ENCODE measurements around the gene PRKCG. TPM values are rescaled to one million over a fixed set of nuclear protein-coding genes. Genes with fewer than 3 reads are reported as not detected.

The PRKCG gene
- total RNA-seq, 1 experiment from 2014 or later = 2.8 TPM

DNA sequence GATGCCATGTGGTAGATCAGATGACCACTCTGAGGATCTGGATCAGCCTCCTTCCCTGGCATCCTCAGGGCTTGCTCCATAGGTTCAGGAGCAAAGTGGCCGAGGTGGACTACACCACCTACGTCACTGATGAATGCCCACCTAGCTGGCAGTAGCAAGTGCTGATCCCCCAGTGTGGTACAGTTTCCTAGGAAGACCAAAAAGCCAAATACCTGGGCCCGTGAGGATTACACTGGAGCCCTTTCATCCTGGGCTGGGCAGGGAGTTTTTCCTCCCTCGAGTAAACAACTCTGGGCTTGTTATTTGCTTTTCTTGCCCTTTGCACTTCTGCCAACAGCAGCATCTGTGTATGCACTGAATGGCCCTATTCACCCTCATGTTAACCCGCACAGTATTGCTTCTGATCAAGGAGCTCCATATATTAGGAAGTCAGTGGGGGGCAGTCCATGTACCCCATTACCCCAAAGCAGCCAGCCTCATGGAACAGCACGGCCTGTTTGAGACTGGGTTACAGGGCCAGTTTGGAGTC is 17.6 kb upstream of the PRKCG start:
- Histone ChIP-seq H2AFZ (ENCODE audit: low read depth, low read length, poor library complexity, severe bottlenecking) (no peak overlapping the region), H3K9me2 (ENCODE audit: insufficient read depth) (no peaks in the 10 kb centered on the region), H3K4me1 (ENCODE audit: control insufficient read depth in 1 of 2, insufficient read depth in 2 of 2, low read length in 2 of 2) (peaks cover 21 to 44% of the 10 kb centered on the region in 2 experiments), H3K27ac (ENCODE audit: low read depth, low read length) (peak overlapping the region; percentile 77), H3K4me2 (ENCODE audit: low read length) (peak overlapping the region; percentile 99), H3K4me3 (replicated peaks in 1 of 2; ENCODE audit: low read depth in 1 of 2, low read length in 2 of 2) (peak overlapping the region in 1 of 2 experiments; percentile 78; a peak in 1 of 4 replicates), H3K9me3 (ENCODE audit: control insufficient read depth in 1 of 2, insufficient read depth in 1 of 2, low read depth in 1 of 2, low read length in 2 of 2) (no peaks in the 10 kb centered on the region), H3K36me3 (ENCODE audit: control insufficient read depth in 1 of 2, insufficient read depth in 2 of 2, low read length in 2 of 2) (no peaks in the 10 kb centered on the region), H3K79me2 (ENCODE audit: insufficient read depth, low read length) (peaks cover 17% of the 10 kb centered on the region), H3K9ac (ENCODE audit: low read length) (peak overlapping the region; percentile 95; the same call in 1 of the 2 replicates), H3K27me3 (ENCODE audit: insufficient read depth, low read length) (no peaks in the 10 kb centered on the region), H4K20me1 (ENCODE audit: insufficient read depth) (no peaks in the 10 kb centered on the region)
- DNase-seq (ENCODE audit: low read depth, low spot score) (no peak), ATAC-seq (no peak)
- ChIA-PET CTCF (no interaction called here), RAD21 (ENCODE audit: low non-redundant PET in 1 of 2, low total read pairs in 2 of 2, uncharacterized antibody in 2 of 2, unreplicated experiment in 2 of 2) (no interaction called here), POLR2A (no interaction called here)
- no peak for TF ChIP-seq ZFX (IDR thresholded peaks at IDR 0.05)
- no peak for TF ChIP-seq FOSL1 (IDR thresholded peaks at IDR 0.05; ENCODE audit: low read depth)
- TF ChIP-seq ZNF274 (IDR thresholded peaks at IDR 0.05; ENCODE audit: low read depth, low read length) = no peak
- no peak for TF ChIP-seq SRF (IDR thresholded peaks at IDR 0.05; ENCODE audit: low read depth)
- no peak for TF ChIP-seq EZH2phosphoT487 (IDR thresholded peaks at IDR 0.05; ENCODE audit: borderline replicate concordance)
- TF ChIP-seq, protein P1, sequence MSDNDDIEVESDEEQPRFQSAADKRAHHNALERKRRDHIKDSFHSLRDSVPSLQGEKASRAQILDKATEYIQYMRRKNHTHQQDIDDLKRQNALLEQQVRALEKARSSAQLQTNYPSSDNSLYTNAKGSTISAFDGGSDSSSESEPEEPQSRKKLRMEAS (IDR thresholded peaks at IDR 0.05) = no peak
- TF ChIP-seq SP1 (IDR thresholded peaks at IDR 0.05; ENCODE audit: low read depth) = no peak
- intact Hi-C loops (cut with micrococcal nuclease) = no loop called here
- no TSS peak for BruUV-seq (replicated peaks)

DNA sequence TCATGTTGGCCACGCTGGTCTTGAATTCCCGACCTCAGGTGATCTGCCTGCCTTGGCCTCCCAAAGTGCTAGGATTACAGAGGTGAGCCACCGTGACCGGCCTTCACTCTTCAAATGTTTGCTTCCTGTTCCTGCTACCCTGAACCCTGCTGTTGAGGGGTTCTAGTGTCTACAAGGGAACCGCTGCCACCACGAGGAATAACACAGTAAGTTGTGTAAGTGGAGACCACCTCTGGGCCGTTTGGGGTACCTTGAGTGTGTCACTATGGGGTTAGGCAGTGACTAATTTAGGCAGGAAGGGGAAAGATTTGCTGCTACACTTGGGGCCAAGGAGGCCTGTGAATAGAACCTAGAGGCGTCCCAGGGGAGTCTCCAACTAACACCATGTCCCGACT is 16.5 kb upstream of the PRKCG start:
- Histone ChIP-seq H3K9ac (ENCODE audit: low read length) (peak overlapping the region; percentile 95), H3K9me3 (ENCODE audit: control insufficient read depth in 1 of 2, insufficient read depth in 1 of 2, low read depth in 1 of 2, low read length in 2 of 2) (no peaks in the 10 kb centered on the region), H3K4me2 (ENCODE audit: low read length) (peak overlapping the region; percentile 99), H3K27me3 (ENCODE audit: insufficient read depth, low read length) (no peaks in the 10 kb centered on the region), H3K4me1 (ENCODE audit: control insufficient read depth in 1 of 2, insufficient read depth in 2 of 2, low read length in 2 of 2) (peaks cover 18 to 45% of the 10 kb centered on the region in 2 experiments), H3K4me3 (replicated peaks in 1 of 2; ENCODE audit: low read depth in 1 of 2, low read length in 2 of 2) (peak overlapping the region; percentile 75 to 78), H3K79me2 (ENCODE audit: insufficient read depth, low read length) (peaks cover 19% of the 10 kb centered on the region), H3K9me2 (ENCODE audit: insufficient read depth) (no peaks in the 10 kb centered on the region), H3K27ac (ENCODE audit: low read depth, low read length) (peak overlapping the region; percentile 77), H2AFZ (ENCODE audit: low read depth, low read length, poor library complexity, severe bottlenecking) (no peak overlapping the region), H3K36me3 (ENCODE audit: control insufficient read depth in 1 of 2, insufficient read depth in 2 of 2, low read length in 2 of 2) (peaks cover 0 to 1% of the 10 kb centered on the region in 2 experiments; a peak in 1 of 4 replicates), H4K20me1 (ENCODE audit: insufficient read depth) (no peaks in the 10 kb centered on the region)
- DNase-seq (ENCODE audit: low read depth, low spot score) (no peak), ATAC-seq (peak; percentile 12)
- POLR2A ChIA-PET = interaction anchor here (1.2 to 1.4 kb wide), 4 partner anchors 9 to 115 kb away, joined by 3 to 13 read pairs (median 4); no protein-coding TSS in a partner anchor
- RAD21 ChIA-PET (ENCODE audit: low non-redundant PET in 1 of 2, low total read pairs in 2 of 2, uncharacterized antibody in 2 of 2, unreplicated experiment in 2 of 2) = interaction anchor here in 1 of 2 experiments (1.0 kb wide), 1 partner anchor 56 kb away, joined by 3 read pairs; no protein-coding TSS in a partner anchor
- intact Hi-C loops (cut with micrococcal nuclease) = loop anchor here (5.0 kb wide), 1 partner anchor 117 kb away; no protein-coding TSS in a partner anchor
- TSS peak; percentile 77 for BruUV-seq (replicated peaks)
- TF ChIP-seq, protein P2, sequence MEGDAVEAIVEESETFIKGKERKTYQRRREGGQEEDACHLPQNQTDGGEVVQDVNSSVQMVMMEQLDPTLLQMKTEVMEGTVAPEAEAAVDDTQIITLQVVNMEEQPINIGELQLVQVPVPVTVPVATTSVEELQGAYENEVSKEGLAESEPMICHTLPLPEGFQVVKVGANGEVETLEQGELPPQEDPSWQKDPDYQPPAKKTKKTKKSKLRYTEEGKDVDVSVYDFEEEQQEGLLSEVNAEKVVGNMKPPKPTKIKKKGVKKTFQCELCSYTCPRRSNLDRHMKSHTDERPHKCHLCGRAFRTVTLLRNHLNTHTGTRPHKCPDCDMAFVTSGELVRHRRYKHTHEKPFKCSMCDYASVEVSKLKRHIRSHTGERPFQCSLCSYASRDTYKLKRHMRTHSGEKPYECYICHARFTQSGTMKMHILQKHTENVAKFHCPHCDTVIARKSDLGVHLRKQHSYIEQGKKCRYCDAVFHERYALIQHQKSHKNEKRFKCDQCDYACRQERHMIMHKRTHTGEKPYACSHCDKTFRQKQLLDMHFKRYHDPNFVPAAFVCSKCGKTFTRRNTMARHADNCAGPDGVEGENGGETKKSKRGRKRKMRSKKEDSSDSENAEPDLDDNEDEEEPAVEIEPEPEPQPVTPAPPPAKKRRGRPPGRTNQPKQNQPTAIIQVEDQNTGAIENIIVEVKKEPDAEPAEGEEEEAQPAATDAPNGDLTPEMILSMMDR (IDR thresholded peaks at IDR 0.05 in 2 of 3, conservative IDR thresholded peaks at IDR 0.05 in 1 of 3; ENCODE audit: borderline replicate concordance in 1 of 3, insufficient read depth in 1 of 3, low read depth in 2 of 3, low read length in 2 of 3) = no peak
- TF ChIP-seq, protein P1 (IDR thresholded peaks at IDR 0.05) = no peak; the same call in 1 of the 2 replicates
- CTCF ChIA-PET = interaction anchor here (0.6 to 3.8 kb wide), 5 partner anchors 22 to 158 kb away, joined by 3 to 21 read pairs (median 3); no protein-coding TSS in a partner anchor
